HG02840 (cell line): ENCODE measurements around the gene TRMU.

Experiments used
- ATAC-seq: cut with Tn5 transposase; IDR thresholded peaks from one replicate; pipeline ENCODE4 v1.9.1; 2021; ENCODE audit warnings: mild to moderate bottlenecking, moderate library complexity, moderate number of reproducible peaks; ENCODE audit not compliant: unreplicated experiment, low FRiP score

The TRMU gene

DNA sequence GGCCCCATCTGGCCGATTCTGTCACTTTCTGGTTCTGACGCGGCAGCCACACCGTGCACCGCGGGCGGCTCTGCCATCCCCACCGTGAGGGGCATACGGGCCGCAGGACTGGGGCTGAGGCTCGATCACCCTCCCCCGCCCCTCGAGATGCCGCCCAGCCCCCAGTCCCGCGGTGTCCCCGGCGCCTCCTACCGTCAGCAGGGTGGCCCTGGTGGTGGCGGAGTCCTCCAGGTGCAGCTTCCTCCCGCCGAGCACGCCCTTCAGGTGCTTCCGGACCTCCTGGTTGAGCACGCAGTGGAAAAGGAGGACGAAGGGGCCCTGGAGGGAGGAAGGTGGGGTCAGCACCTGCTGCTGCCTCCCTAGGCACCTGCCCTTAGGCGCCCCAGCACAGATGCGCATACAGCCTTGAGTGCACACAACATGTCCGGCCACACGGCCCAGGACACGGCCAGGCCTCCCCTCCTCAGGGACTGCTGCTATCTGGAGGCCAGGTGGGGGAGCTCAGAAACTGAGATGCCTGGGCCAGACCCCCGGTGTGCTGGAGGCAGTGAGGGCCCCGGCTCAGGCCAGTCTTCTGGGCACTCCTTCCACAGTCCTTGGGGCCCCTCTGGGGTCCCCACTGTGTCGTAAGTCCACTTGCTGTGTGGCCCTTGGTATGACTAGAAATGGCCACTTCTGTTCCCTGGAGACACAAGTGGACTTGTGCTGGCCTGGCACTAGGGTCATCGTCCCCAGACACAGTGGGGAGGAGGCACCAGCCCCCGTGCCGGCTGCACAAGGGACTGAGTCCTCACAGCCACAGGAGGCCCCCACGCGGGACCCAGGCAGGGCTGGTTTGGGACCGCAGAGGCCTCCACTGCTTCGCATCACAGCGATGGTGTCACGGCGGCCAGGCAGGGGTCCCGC lies 31.5 kb downstream of the TRMU start:
- no peak for ATAC-seq

- no peak for ATAC-seq
Observed at GRCh38 chr22:46367707-46368191, 32.2 kb downstream of the TRMU start.

DNA sequence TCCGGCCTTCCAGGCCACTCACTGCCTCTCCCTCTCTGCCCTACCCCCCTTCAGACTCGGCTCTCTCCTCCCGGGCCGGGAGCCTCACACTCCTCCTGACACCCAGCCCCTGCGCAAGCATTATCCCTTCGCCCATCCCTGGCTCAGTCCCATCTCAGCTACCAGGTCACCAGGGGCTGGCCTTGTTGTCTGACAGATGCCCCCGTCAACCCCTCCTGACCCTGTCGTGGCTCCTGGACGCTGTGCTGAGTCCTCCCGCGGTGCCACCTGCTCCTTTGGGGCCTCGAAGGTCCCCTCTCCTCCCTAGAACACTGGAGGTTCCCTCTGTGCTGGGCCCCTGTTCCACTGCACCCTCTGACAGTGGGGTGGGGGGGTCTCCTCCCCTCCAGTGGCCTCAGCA lies 32.9 kb downstream of the TRMU start:
- no peak for ATAC-seq

- ATAC-seq = no peak
Observed at GRCh38 chr22:46368871-46369715, 33.6 kb downstream of the TRMU start.

GRCh38 chr22:46369716-46370583 lies 34.4 kb downstream of the TRMU start:
- ATAC-seq = no peak

DNA sequence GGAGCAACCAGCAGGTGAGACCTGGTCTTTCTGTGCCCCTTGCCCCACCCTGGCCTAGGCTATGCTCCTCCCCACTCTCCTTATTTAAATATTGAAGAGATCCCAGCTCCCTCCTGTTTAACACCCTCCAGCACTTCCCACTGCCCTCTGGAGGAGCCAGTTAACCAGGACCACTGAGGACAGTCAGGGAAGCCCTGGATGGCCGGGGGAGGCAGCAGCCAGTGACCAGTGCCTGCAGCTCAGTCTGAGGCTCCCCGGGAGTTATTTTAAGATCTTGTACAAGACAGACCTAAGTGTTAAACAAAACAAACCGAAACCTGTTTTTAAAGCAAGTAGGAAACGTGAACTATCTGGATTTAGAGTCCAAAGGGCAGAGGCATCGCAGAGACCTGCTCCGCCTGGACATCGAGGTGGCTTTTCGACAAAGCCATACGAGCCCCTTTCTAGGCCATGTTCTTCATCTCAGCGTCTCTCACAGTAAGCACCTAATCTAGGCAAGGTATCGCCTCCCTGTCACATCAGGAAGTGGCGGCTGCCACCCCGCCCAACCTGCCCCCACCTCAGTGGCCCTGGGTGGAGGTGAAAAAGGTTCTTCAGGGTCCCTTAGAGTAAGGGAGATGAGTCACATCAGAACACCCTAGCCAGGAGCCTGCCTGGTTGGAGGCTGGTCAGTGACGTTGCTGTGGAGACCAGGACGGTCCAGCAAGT lies 35.2 kb downstream of the TRMU start:
- no peak for ATAC-seq

- no peak for ATAC-seq
Observed at GRCh38 chr22:46371623-46372226, 36.2 kb downstream of the TRMU start.

DNA sequence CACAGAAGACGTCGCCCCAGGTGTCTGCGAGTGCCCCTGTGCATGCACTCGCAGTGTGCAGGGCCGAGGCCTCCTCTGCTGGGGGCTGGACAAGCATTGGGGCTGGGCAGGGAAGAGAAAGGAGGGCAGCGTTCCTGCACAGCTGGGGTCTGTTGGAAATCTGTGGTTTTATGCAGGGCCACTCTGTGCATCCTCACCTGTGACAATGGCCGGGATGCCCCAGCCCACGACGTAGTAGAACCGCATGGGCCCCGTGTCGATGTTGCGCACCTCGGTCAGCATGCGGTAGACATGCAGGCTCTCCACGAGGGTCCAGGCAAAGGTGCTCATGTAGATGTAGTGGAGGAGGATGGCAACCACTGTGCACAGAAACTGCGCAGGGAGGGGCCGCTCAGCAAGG lies 37.2 kb downstream of the TRMU start:
- ATAC-seq = no peak

- ATAC-seq = no peak
Observed at GRCh38 chr22:46373159-46373558, 37.6 kb downstream of the TRMU start.

DNA sequence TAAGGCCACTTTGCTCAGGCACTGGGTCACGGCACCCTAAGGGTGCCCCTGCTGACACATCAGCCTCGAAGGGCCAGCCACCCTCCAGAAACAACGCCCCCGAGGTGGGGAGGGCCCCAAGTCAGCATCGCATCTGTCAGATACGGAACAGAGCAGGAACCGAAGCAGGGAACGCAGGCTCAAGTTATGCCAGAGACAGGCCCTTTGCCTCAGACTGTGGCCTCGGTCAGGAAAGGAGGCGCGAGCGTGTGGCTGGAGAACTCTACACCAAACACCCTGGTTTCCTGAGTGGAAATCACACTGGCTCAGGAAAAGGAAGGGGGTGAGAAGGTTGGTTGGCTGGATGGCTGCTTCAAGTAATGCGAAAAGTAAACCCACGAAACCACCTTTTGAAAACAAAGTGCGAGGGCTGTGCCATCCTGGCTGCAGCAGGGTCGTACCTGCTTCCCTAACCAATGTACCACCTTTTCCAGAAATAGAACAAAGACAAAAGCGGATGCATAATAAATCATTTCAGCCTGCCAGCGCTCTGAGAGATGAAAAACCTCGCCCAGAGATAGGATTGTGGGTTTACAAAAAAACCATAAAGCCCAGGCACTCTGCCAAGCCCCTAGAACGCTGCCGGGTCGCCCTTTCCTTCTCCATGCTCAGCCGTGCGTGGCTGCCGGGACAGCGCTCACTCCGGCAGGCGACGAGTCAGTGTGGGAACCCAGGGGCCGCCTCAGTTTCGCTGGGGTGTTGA lies 38.6 kb downstream of the TRMU start:
- ATAC-seq = no peak

- ATAC-seq = no peak
Observed at GRCh38 chr22:46374663-46375474, 39.4 kb downstream of the TRMU start.

GRCh38 chr22:46376111-46376510 lies 40.6 kb downstream of the TRMU start:
- no peak for ATAC-seq

- no peak for ATAC-seq
Observed at GRCh38 chr22:46376908-46377524, 41.5 kb downstream of the TRMU start.

DNA sequence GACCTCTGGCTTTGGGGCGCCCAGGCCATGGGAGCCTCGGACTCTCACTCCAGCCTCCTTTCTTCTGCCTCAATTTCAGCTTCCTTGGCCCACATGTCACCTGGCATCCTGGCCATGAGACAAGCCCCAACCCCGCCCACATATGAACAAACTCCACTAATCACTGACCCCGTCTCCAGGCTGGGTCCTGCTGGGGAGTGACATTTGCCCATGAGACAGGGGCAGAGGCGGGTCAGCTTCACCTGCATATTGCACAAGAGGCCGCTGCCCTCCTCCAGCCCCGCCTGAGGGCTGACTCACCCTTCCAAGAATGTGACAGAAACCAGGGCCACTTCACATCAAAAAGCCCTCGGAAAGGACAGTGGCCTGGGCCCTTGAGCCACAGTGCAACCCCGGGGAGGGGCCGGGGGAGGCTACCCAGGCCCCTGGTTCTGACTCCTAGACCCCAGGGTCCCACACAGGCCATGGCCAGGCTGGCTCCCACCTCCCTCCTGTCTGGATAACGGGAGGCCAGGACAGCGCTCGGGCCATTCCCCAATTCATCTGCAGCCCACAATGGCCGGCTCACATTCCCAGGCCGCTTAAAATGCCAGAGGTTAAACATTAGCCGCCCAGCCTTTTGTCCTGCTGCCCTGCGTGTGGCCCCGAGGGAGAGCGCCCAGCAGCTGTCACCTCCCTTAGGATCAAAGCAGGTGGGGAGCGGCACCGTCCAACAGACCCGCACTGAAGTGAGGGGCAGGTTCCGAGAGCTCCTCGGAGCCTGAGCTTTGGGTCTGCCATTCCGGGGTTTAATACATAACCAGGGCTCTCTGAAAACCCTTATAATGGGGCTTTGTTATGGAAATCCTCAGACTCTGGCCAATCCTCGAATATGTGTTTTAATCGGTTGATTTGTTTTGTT lies 42.3 kb downstream of the TRMU start:
- no peak for ATAC-seq

DNA sequence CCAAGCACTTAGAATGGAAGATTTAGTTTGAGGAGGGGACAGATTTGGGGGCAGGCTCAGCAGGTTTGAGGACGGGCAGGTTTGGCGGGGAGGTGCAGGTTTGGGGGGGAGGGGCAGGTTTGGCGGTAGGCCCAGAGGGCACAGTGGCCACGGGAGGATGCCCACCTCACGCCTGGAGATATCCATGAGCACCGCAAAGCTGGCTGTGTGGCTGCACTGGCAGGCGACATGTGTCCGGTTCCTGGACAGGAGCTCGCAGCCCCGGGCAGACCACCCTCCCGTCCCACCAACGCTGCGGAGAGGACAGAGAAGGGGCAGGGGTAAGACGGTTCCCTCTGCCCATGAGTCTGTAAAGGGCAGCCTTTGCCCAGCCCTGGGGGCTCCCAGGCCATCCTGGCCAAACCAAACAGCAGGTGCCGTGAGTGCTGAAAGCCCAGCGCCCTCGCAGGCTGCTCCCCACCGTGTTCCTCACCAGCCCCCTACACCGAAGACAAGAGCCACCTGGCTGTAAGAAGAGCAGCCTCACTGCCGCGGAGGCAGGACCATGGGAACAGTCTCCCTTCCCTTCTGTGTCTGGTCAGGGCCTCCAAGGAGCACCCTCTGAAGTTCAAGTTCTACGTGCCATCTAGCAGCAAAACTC lies 43.0 kb downstream of the TRMU start:
- ATAC-seq = no peak
